GM12878 (cell line): ENCODE results near the gene UST. TPM values are rescaled to one million over a fixed set of nuclear protein-coding genes. Genes with fewer than 3 reads are reported as not detected.

ENCODE experiments used
- ATAC-seq: fragments of 200-7000 bp; cut with Tn5 transposase; 3 replicates; pipeline ENCODE4 v1.9.1; 2020; ENCODE audit warnings: mild to moderate bottlenecking, moderate library complexity
- BruUV-seq: library from RNA; stranded (reverse); fragments of 400-500 nt; replicated peaks from 2 replicates; lab custom pipeline; 2021; lab: Mats Ljungman, UMichigan
- CTCF ChIA-PET: fragments of 300-600 bp; sonication (Branson Sonifier 250); formaldehyde crosslinking; extraction: SDS; loops from one replicate; lab custom pipeline; 2021; ENCODE audit warnings: inconsistent platforms; lab: Yijun Ruan, JAX
- POLR2A ChIA-PET: fragments of 350-600 bp; formaldehyde crosslinking; extraction: SDS; loops from one replicate; lab custom pipeline; 2021; ENCODE audit warnings: inconsistent platforms; lab: Charles Lee
- RAD21 ChIA-PET: fragments of 300-600 bp; sonication (Branson Sonifier 250); formaldehyde crosslinking; loops from one replicate; lab custom pipeline; 2023; ENCODE audit warnings: antibody characterized with exemption; ENCODE audit not compliant: unreplicated experiment; lab: Charles Lee
- SMC1A ChIA-PET: fragments of 300-600 bp; sonication (Branson Sonifier 250); formaldehyde crosslinking; loops from one replicate; lab custom pipeline; 2023; ENCODE audit not compliant: unreplicated experiment, uncharacterized antibody; lab: Charles Lee
- DNase-seq: peaks from one replicate; pipeline ENCODE4 v3.0.0-alpha.2; 2011; ENCODE audit warnings: low read depth, low spot score
- FAIRE-seq: peaks from 3 replicates; lab custom pipeline; 2011; peaks lifted over from hg19 to GRCh38; lab: Jason Lieb, UNC
- H2AFZ ChIP-seq: 2 replicates; pipeline ENCODE4 v1.6.0; 2011; ENCODE audit warnings: low read depth, low read length, control low read depth; ENCODE audit not compliant: control insufficient read depth
- H3K27ac ChIP-seq: 2 replicates; pipeline ENCODE4 v1.5.1; 2011; ENCODE audit warnings: control low read depth; ENCODE audit not compliant: control insufficient read depth, insufficient read depth
- H3K27me3 ChIP-seq, 2 experiments: replicated peaks in 1 of 2; 2 replicates each; pipeline versions ENCODE4 v1.6.0 to v1.6.1; 2011; ENCODE audit warnings: low read length in 1 of 2; ENCODE audit not compliant: control insufficient read depth in 2 of 2, insufficient read depth in 2 of 2
- H3K36me3 ChIP-seq, 2 experiments: 2 replicates each; pipeline ENCODE4 v1.5.1; 2011; ENCODE audit warnings: low read length in 1 of 2; ENCODE audit not compliant: control insufficient read depth in 2 of 2, insufficient read depth in 2 of 2
- H3K4me1 ChIP-seq: 2 replicates; pipeline ENCODE4 v1.6.1; 2011; ENCODE audit warnings: mild to moderate bottlenecking, low read length, moderate library complexity, mixed read lengths; ENCODE audit not compliant: control insufficient read depth, insufficient read depth
- H3K4me2 ChIP-seq: 2 replicates; pipeline ENCODE4 v1.6.0; 2011; ENCODE audit warnings: control low read depth; ENCODE audit not compliant: control insufficient read depth, insufficient read depth
- H3K4me3 ChIP-seq: fragments of 200-600 bp; sonication (generic); 2 replicates; pipeline ENCODE4 v1.5.1; 2016
- H3K79me2 ChIP-seq: 2 replicates; pipeline ENCODE4 v1.6.0; 2011; ENCODE audit warnings: low read length; ENCODE audit not compliant: control insufficient read depth, insufficient read depth
- H3K9ac ChIP-seq: 2 replicates; pipeline ENCODE4 v1.8.0; 2011; ENCODE audit warnings: low read length, control low read depth, mixed read lengths; ENCODE audit not compliant: control insufficient read depth, insufficient read depth
- H3K9me3 ChIP-seq: replicated peaks from 3 replicates; pipeline ENCODE4 v1.5.1; 2011; ENCODE audit warnings: mild to moderate bottlenecking, low read length; ENCODE audit not compliant: control insufficient read depth, insufficient read depth
- H4K20me1 ChIP-seq: 2 replicates; pipeline ENCODE4 v1.6.0; 2011; ENCODE audit not compliant: control insufficient read depth, insufficient read depth
- ATF7 ChIP-seq: fragments of 450-650 bp; IDR thresholded peaks from 2 replicates; pipeline ENCODE4 v1.6.1; 2016; ENCODE audit warnings: low read depth, mild to moderate bottlenecking
- CHD4 ChIP-seq: fragments of 200-600 bp; sonication (generic); IDR thresholded peaks from 2 replicates; pipeline ENCODE4 v1.6.1; 2016; ENCODE audit warnings: mild to moderate bottlenecking
- ESRRA ChIP-seq: IDR thresholded peaks from 2 replicates; pipeline ENCODE4 v1.6.1; 2012; ENCODE audit warnings: mild to moderate bottlenecking, low read length, improper control_type of control experiment
- HDAC2 ChIP-seq: fragments of 200-600 bp; sonication (generic); IDR thresholded peaks from 2 replicates; pipeline ENCODE4 v1.6.1; 2017
- NR2C1 ChIP-seq: fragments of 450-650 bp; IDR thresholded peaks from 2 replicates; pipeline ENCODE4 v1.6.1; 2017; ENCODE audit warnings: antibody characterized with exemption, mild to moderate bottlenecking, moderate library complexity
- PML ChIP-seq: IDR thresholded peaks from 2 replicates; pipeline ENCODE4 v1.6.1; 2012; ENCODE audit warnings: low read length, inconsistent platforms
- RB1 ChIP-seq: fragments of 450-650 bp; formaldehyde crosslinking; IDR thresholded peaks from 2 replicates; pipeline ENCODE4 v1.6.1; 2017; ENCODE audit warnings: mild to moderate bottlenecking, borderline replicate concordance
- RUNX3 ChIP-seq: IDR thresholded peaks from 2 replicates; pipeline ENCODE4 v1.6.1; 2012; ENCODE audit warnings: low read length, inconsistent platforms
- SPI1 ChIP-seq: IDR thresholded peaks from 2 replicates; pipeline ENCODE4 v1.6.1; 2011; ENCODE audit warnings: low read depth, mild to moderate bottlenecking, low read length, moderate library complexity, borderline replicate concordance; ENCODE audit not compliant: insufficient read depth
- ZNF217 ChIP-seq: fragments of 450-650 bp; IDR thresholded peaks from 2 replicates; pipeline ENCODE4 v1.6.1; 2017; ENCODE audit warnings: antibody characterized with exemption, mild to moderate bottlenecking
- ZSCAN29 ChIP-seq: fragments of 450-650 bp; IDR thresholded peaks from 2 replicates; pipeline ENCODE4 v1.6.1; 2017; ENCODE audit warnings: mild to moderate bottlenecking, moderate library complexity
- WGBS: methylation state at CpG from one replicate; pipeline ENCODE4 v1.1.6; 2016; ENCODE audit warnings: low lambda C conversion rate; ENCODE audit not compliant: insufficient replicate concordance, insufficient coverage; ENCODE audit errors: missing lambda C conversion rate; 5-methylcytosine and 5-hydroxymethylcytosine counted together
- in situ Hi-C: fragments of 300-500 bp; cut with MboI; formaldehyde crosslinking; loops from 9 replicates; pipeline ENCODE4 v1.14.3; 2018; ENCODE audit warnings: mixed read lengths
- intact Hi-C: fragments of 100-400 bp; cut with micrococcal nuclease; formaldehyde crosslinking; loops from one replicate; pipeline ENCODE4 v1.14.2; 2022; ENCODE audit not compliant: unreplicated experiment
- polyA plus RNA-seq, 11 experiments: library from polyadenylated mRNA; depleted of rRNA in 4 of 11; unstranded in 6 of 11; stranded (reverse) in 5 of 11; fragments of >200 nt; fragmentation: Nextera tagmentation in 4 of 11; fragmentation: Illumina TruSeq in 1 of 11; extraction: Ambion mirVana in 4 of 11; extraction: Trizol in 1 of 11; gene quantifications; 1 replicate in 1 of 11; 2 replicates in 10 of 11; pipeline versions ENCODE4 v1.2.1 to v1.2.3, GENCODE V29; 2011 to 2016; ENCODE audit warnings: inconsistent platforms in 2 of 11, missing spikeins in 2 of 11, low read depth in 1 of 11
- total RNA-seq, 4 experiments: library from RNA; depleted of rRNA in 3 of 4; stranded (reverse); fragments of >200 nt in 3 of 4; fragmentation: Illumina TruSeq in 1 of 4; extraction: Trizol in 1 of 4; gene quantifications; 2 replicates each; pipeline versions ENCODE4 v1.2.1 to v1.2.3, GENCODE V29; 2013 to 2021
- TF ChIP-seq, protein P1 (sequence below): IDR thresholded peaks from 2 replicates; pipeline ENCODE4 v1.6.1; 2012; ENCODE audit warnings: low read depth, low read length, improper control_type of control experiment
- TF ChIP-seq, protein P2 (sequence below): IDR thresholded peaks from 2 replicates; pipeline ENCODE4 v1.6.1; 2012; ENCODE audit warnings: low read depth, low read length, improper control_type of control experiment
- TF ChIP-seq, protein P3 (sequence below): IDR thresholded peaks from 2 replicates; pipeline ENCODE4 v1.6.1; 2011; ENCODE audit warnings: borderline replicate concordance, low read depth, mild to moderate bottlenecking, moderate library complexity, low read length; ENCODE audit not compliant: insufficient read depth, poor library complexity, severe bottlenecking
- TF ChIP-seq, protein P4 (sequence below): fragments of 450-650 bp; IDR thresholded peaks from 2 replicates; pipeline ENCODE4 v1.6.1; 2017; ENCODE audit warnings: mild to moderate bottlenecking, moderate library complexity

UST gene
- total and polyA plus RNA-seq, 10 of the 15 experiments (the other 5 are each of a cell fraction or from before 2014, with no cell fraction given) = 0.74 to 43.3 (median 2.2) TPM

DNA sequence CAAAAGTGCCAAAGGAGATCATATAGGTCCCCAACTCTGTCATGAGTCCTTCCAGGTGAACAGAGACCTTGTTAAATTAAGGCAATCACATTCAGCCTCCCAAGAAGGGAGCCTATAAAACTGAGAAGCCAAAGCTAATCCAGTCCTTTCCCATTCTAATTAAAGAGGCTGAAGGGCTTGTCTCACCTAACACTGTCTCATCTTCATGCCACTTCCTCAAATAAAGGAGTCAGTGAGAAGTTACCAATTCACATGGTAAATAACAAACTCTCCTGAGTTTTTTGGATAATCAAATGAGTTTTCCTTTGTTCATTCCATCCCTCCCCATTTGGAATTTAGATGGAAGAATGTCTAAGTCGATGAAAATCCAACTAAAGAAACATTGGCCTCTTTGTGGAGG is 242.8 kb downstream of the UST start:
- POLR2A ChIA-PET = no interaction called here
- intact Hi-C loops (no loop called here), in situ Hi-C loops (no loop called here)
- SMC1A ChIA-PET = no interaction called here
- H3K4me1 ChIP-seq = no peaks in the 10 kb centered on the region
- no peak for ATAC-seq
- no peaks in the 10 kb centered on the region; the same call in 1 of the 3 replicates for H3K9me3 ChIP-seq
- CTCF ChIA-PET = interaction anchor here (1.1 to 1.4 kb wide), 2 partner anchors 9 to 429 kb away, joined by 3 read pairs; no protein-coding TSS in a partner anchor
- DNase-seq = no peak
- peaks cover 0 to 2% of the 10 kb centered on the region in 2 experiments; a peak in 1 of 4 replicates for H3K27me3 ChIP-seq
- no peak overlapping the region for H2AFZ ChIP-seq
- H3K4me2 ChIP-seq = no peak overlapping the region
- no peak overlapping the region for H3K27ac ChIP-seq
- H3K79me2 ChIP-seq = no peaks in the 10 kb centered on the region
- RAD21 ChIA-PET = no interaction called here
- WGBS = 0% methylated on average over 1 of the region's 1 CpG
- no peak overlapping the region for H3K4me3 ChIP-seq
- FAIRE-seq = no peak
- H3K9ac ChIP-seq = no peak overlapping the region
- no peak for TF ChIP-seq RUNX3
- TF ChIP-seq ZNF217 = no peak
- no peak for TF ChIP-seq ATF7
- TF ChIP-seq, protein P1, sequence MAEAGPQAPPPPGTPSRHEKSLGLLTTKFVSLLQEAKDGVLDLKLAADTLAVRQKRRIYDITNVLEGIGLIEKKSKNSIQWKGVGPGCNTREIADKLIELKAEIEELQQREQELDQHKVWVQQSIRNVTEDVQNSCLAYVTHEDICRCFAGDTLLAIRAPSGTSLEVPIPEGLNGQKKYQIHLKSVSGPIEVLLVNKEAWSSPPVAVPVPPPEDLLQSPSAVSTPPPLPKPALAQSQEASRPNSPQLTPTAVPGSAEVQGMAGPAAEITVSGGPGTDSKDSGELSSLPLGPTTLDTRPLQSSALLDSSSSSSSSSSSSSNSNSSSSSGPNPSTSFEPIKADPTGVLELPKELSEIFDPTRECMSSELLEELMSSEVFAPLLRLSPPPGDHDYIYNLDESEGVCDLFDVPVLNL = no peak
- no peak for TF ChIP-seq RB1
- no peak for TF ChIP-seq HDAC2
- TF ChIP-seq ESRRA = no peak
- TF ChIP-seq PML = no peak
- TF ChIP-seq, protein P2, sequence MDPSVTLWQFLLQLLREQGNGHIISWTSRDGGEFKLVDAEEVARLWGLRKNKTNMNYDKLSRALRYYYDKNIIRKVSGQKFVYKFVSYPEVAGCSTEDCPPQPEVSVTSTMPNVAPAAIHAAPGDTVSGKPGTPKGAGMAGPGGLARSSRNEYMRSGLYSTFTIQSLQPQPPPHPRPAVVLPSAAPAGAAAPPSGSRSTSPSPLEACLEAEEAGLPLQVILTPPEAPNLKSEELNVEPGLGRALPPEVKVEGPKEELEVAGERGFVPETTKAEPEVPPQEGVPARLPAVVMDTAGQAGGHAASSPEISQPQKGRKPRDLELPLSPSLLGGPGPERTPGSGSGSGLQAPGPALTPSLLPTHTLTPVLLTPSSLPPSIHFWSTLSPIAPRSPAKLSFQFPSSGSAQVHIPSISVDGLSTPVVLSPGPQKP = no peak
- TF ChIP-seq, protein P3, sequence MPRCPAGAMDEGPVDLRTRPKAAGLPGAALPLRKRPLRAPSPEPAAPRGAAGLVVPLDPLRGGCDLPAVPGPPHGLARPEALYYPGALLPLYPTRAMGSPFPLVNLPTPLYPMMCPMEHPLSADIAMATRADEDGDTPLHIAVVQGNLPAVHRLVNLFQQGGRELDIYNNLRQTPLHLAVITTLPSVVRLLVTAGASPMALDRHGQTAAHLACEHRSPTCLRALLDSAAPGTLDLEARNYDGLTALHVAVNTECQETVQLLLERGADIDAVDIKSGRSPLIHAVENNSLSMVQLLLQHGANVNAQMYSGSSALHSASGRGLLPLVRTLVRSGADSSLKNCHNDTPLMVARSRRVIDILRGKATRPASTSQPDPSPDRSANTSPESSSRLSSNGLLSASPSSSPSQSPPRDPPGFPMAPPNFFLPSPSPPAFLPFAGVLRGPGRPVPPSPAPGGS = no peak
- no peak for TF ChIP-seq ZSCAN29
- TF ChIP-seq, protein P4, sequence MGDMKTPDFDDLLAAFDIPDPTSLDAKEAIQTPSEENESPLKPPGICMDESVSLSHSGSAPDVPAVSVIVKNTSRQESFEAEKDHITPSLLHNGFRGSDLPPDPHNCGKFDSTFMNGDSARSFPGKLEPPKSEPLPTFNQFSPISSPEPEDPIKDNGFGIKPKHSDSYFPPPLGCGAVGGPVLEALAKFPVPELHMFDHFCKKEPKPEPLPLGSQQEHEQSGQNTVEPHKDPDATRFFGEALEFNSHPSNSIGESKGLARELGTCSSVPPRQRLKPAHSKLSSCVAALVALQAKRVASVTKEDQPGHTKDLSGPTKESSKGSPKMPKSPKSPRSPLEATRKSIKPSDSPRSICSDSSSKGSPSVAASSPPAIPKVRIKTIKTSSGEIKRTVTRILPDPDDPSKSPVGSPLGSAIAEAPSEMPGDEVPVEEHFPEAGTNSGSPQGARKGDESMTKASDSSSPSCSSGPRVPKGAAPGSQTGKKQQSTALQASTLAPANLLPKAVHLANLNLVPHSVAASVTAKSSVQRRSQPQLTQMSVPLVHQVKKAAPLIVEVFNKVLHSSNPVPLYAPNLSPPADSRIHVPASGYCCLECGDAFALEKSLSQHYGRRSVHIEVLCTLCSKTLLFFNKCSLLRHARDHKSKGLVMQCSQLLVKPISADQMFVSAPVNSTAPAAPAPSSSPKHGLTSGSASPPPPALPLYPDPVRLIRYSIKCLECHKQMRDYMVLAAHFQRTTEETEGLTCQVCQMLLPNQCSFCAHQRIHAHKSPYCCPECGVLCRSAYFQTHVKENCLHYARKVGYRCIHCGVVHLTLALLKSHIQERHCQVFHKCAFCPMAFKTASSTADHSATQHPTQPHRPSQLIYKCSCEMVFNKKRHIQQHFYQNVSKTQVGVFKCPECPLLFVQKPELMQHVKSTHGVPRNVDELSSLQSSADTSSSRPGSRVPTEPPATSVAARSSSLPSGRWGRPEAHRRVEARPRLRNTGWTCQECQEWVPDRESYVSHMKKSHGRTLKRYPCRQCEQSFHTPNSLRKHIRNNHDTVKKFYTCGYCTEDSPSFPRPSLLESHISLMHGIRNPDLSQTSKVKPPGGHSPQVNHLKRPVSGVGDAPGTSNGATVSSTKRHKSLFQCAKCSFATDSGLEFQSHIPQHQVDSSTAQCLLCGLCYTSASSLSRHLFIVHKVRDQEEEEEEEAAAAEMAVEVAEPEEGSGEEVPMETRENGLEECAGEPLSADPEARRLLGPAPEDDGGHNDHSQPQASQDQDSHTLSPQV = no peak
- TF ChIP-seq NR2C1 = no peak
- TF ChIP-seq CHD4 = no peak
- TF ChIP-seq SPI1 = no peak
- no TSS peak for BruUV-seq
- H4K20me1 ChIP-seq = no peaks in the 10 kb centered on the region
- no peaks in the 10 kb centered on the region for H3K36me3 ChIP-seq
